ENCODE data around the gene NR4A3. TPM values are rescaled to one million over a fixed set of nuclear protein-coding genes. Genes with fewer than 3 reads are reported as not detected.

NR4A3 gene
- polyA plus RNA-seq, 1 of the 3 experiments (the other 2 are of a cell fraction): 1.3 TPM

- DNase-seq: no peak
- no peaks in the 10 kb centered on the region for H3K79me2 ChIP-seq (ENCODE audit: insufficient read depth)
- peaks cover 0 to 5% of the 10 kb centered on the region in 2 experiments; a peak in 1 of 4 replicates for H3K4me1 ChIP-seq (ENCODE audit: control insufficient read depth in 1 of 2, insufficient read depth in 2 of 2, low read depth in 1 of 2, low read length in 1 of 2)
- POLR2A ChIA-PET: no interaction called here
- H3K4me2 ChIP-seq: no peak overlapping the region
- no peaks in the 10 kb centered on the region for H3K36me3 ChIP-seq (replicated peaks in 1 of 2; ENCODE audit: control insufficient read depth in 1 of 2, insufficient read depth in 2 of 2, low read length in 1 of 2)
- no peaks in the 10 kb centered on the region for H4K20me1 ChIP-seq (ENCODE audit: insufficient read depth)
- H3K9me2 ChIP-seq: no peaks in the 10 kb centered on the region
- no peak overlapping the region for H3K9ac ChIP-seq
- TF ChIP-seq POLR2AphosphoS5 (IDR thresholded peaks at IDR 0.05; ENCODE audit: low read depth, low read length) (no peak), USF1 (IDR thresholded peaks at IDR 0.05; ENCODE audit: borderline replicate concordance, low read depth) (no peak), EP300 (IDR thresholded peaks at IDR 0.05; ENCODE audit: borderline replicate concordance in 1 of 2, low read depth in 1 of 2, low read length in 1 of 2) (no peak), REST (IDR thresholded peaks at IDR 0.05; ENCODE audit: low read depth, low read length) (no peak), MXI1 (IDR thresholded peaks at IDR 0.05; ENCODE audit: low read depth, low read length) (no peak), TAF1 (IDR thresholded peaks at IDR 0.05; ENCODE audit: borderline replicate concordance, low read depth, low read length) (no peak), FOSL2 (IDR thresholded peaks at IDR 0.05; ENCODE audit: borderline replicate concordance, low read depth) (no peak), RXRA (IDR thresholded peaks at IDR 0.05; ENCODE audit: borderline replicate concordance, low read depth) (no peak), ZBTB33 (IDR thresholded peaks at IDR 0.05; ENCODE audit: borderline replicate concordance, low read depth) (no peak), USF2 (IDR thresholded peaks at IDR 0.05; ENCODE audit: borderline replicate concordance, low read depth, low read length) (no peak), SMC3 (IDR thresholded peaks at IDR 0.05; ENCODE audit: low read depth, low read length) (no peak), IRF3 (IDR thresholded peaks at IDR 0.05; ENCODE audit: low read depth, low read length) (no peak), NRF1 (IDR thresholded peaks at IDR 0.05; ENCODE audit: low read depth, low read length) (no peak), RCOR1 (IDR thresholded peaks at IDR 0.05; ENCODE audit: low read length) (no peak), RAD21 (IDR thresholded peaks at IDR 0.05; ENCODE audit: low read length) (no peak), TCF12 (IDR thresholded peaks at IDR 0.05) (no peak), EZH2phosphoT487 (IDR thresholded peaks at IDR 0.05; ENCODE audit: borderline replicate concordance, low read depth) (no peak), GATA2 (CRISPR knock-in tag; IDR thresholded peaks at IDR 0.05) (no peak), FOXM1 (IDR thresholded peaks at IDR 0.05; ENCODE audit: low read depth) (no peak)
- no peaks in the 10 kb centered on the region for H3K9me3 ChIP-seq
- no peak overlapping the region for H3K27ac ChIP-seq (ENCODE audit: low read depth in 2 of 2, low read length in 1 of 2)
- CTCF ChIA-PET: no interaction called here
- no peaks in the 10 kb centered on the region for H3K27me3 ChIP-seq (ENCODE audit: insufficient read depth)
- no peak overlapping the region for H3K4me3 ChIP-seq (ENCODE audit: low read depth in 2 of 2, low read length in 1 of 2)
- WGBS (ENCODE audit: low lambda C conversion rate): 88% methylated on average over 2 of the region's 2 CpGs
- no peak overlapping the region for H2AFZ ChIP-seq (ENCODE audit: low read depth)
- peaks cover 17% of the 10 kb centered on the region for H3F3A ChIP-seq (replicated peaks; ENCODE audit: insufficient read depth)
Measured at GRCh38 chr9:99876190-99876589, 54.5 kb downstream of the NR4A3 start.
